Tibial artery (tissue), 4 donors: ENCODE results near the gene SHROOM3.
"Not testable (repeated sequence)": the region's sequence is repeated elsewhere in the genome, so short reads cannot be mapped to it uniquely, and the experiment has no call there.

Experiments used
- DNase-seq, 2 donors: peaks; one replicate each; pipeline ENCODE4 v3.0.0-alpha.2; 2019
- H3K27ac ChIP-seq, 2 donors: fragments of 200-600 bp; sonication (generic) in 1 of 2; 1 replicate in 1 of 2; 2 replicates in 1 of 2; pipeline ENCODE4 v1.5.1; 2018 to 2019; ENCODE audit warnings: mild to moderate bottlenecking in 1 of 2
- H3K27me3 ChIP-seq, 2 donors: fragments of 200-600 bp; sonication (generic) in 1 of 2; one replicate each; pipeline versions ENCODE4 v1.5.1 to v1.6.0; 2016 to 2019
- H3K36me3 ChIP-seq, 3 donors: fragments of 200-600 bp; sonication (generic) in 2 of 3; one replicate each; pipeline ENCODE4 v1.5.1; 2016 to 2019; ENCODE audit warnings: mild to moderate bottlenecking in 2 of 3
- H3K4me1 ChIP-seq, 4 donors: fragments of 200-600 bp; sonication (generic) in 2 of 4; 1 replicate in 3 of 4; 2 replicates in 1 of 4; pipeline ENCODE4 v1.5.1; 2016 to 2019
- H3K4me3 ChIP-seq, 2 donors: fragments of 200-600 bp; sonication (generic) in 1 of 2; 1 replicate in 1 of 2; 2 replicates in 1 of 2; pipeline ENCODE4 v1.5.1; 2018 to 2019; ENCODE audit warnings: mild to moderate bottlenecking in 2 of 2
- H3K9me3 ChIP-seq, 3 donors: fragments of 200-600 bp; sonication (generic) in 1 of 3; one replicate each; pipeline ENCODE4 v1.5.1; 2016 to 2019
- CTCF ChIP-seq, 2 experiments: fragments of 200-600 bp in 1 of 2; fragments of 450-650 bp in 1 of 2; IDR thresholded peaks; one replicate each; pipeline ENCODE4 v1.5.1; 2017 to 2019; ENCODE audit warnings: antibody characterized with exemption in 2 of 2, mild to moderate bottlenecking in 1 of 2, moderate library complexity in 1 of 2
- intact Hi-C: fragments of 100-400 bp; cut with DNase I; formaldehyde crosslinking; loops from one replicate; pipeline ENCODE4 v1.15.0; 2023; ENCODE audit warnings: low total_unique reads

SHROOM3 gene

GRCh38 chr4:76449362-76449767, 14.3 kb downstream of the SHROOM3 start:
- H3K9me3 ChIP-seq: no peaks in the 10 kb centered on the region
- peaks cover 0 to 29% (median 10%) of the 10 kb centered on the region in 4 donors for H3K4me1 ChIP-seq
- peak overlapping the region in 1 of 2 donors; percentile 8 for H3K27ac ChIP-seq
- TF ChIP-seq CTCF (IDR thresholded peaks at IDR 0.05): no peak
- H3K4me3 ChIP-seq: no peak overlapping the region
- intact Hi-C loops: no loop called here
- H3K36me3 ChIP-seq: no peaks in the 10 kb centered on the region
- H3K27me3 ChIP-seq: no peaks in the 10 kb centered on the region
- DNase-seq: no peak

GRCh38 chr4:76449833-76450232, 14.8 kb downstream of the SHROOM3 start:
- no peak for TF ChIP-seq CTCF (IDR thresholded peaks at IDR 0.05)
- H3K27me3 ChIP-seq: no peaks in the 10 kb centered on the region
- peak overlapping the region in 1 of 2 donors; percentile 8 for H3K27ac ChIP-seq
- H3K9me3 ChIP-seq: no peaks in the 10 kb centered on the region
- no peaks in the 10 kb centered on the region for H3K36me3 ChIP-seq
- DNase-seq: no peak
- H3K4me3 ChIP-seq: no peak overlapping the region
- intact Hi-C loops: no loop called here
- H3K4me1 ChIP-seq: peaks cover 0 to 29% (median 10%) of the 10 kb centered on the region in 4 donors

- peaks cover 0 to 9% (median under 1%) of the 10 kb centered on the region in 4 donors for H3K4me1 ChIP-seq
- no peak for DNase-seq
- no peaks in the 10 kb centered on the region for H3K27me3 ChIP-seq
- H3K36me3 ChIP-seq: no peaks in the 10 kb centered on the region
- no peak overlapping the region for H3K4me3 ChIP-seq
- no peaks in the 10 kb centered on the region for H3K9me3 ChIP-seq
- no peak overlapping the region for H3K27ac ChIP-seq
- intact Hi-C loops: no loop called here
- no peak for TF ChIP-seq CTCF (IDR thresholded peaks at IDR 0.05)
Measured at GRCh38 chr4:76453232-76453631, 18.2 kb downstream of the SHROOM3 start.

GRCh38 chr4:76454073-76454472, 19.0 kb downstream of the SHROOM3 start:
- H3K27ac ChIP-seq, H3K36me3 ChIP-seq, H3K9me3 ChIP-seq, intact Hi-C loops, DNase-seq, H3K4me1 ChIP-seq, H3K27me3 ChIP-seq, H3K4me3 ChIP-seq: not testable (repeated sequence)

- intact Hi-C loops: no loop called here
- Histone ChIP-seq H3K27ac (no peak overlapping the region), H3K27me3 (no peaks in the 10 kb centered on the region), H3K9me3 (no peaks in the 10 kb centered on the region), H3K36me3 (no peaks in the 10 kb centered on the region), H3K4me1 (peaks cover 0 to 6% (median 3%) of the 10 kb centered on the region in 4 donors), H3K4me3 (no peak overlapping the region)
- TF ChIP-seq CTCF (IDR thresholded peaks at IDR 0.05): no peak
- no peak for DNase-seq
Measured at GRCh38 chr4:76457885-76458284, 22.9 kb downstream of the SHROOM3 start.

- Histone ChIP-seq H3K4me1 (peaks cover 0 to 6% (median 3%) of the 10 kb centered on the region in 4 donors), H3K27ac (no peak overlapping the region), H3K27me3 (no peaks in the 10 kb centered on the region), H3K4me3 (no peak overlapping the region), H3K36me3 (no peaks in the 10 kb centered on the region), H3K9me3 (peaks cover 0 to 2% (median 2%) of the 10 kb centered on the region in 3 donors)
- TF ChIP-seq CTCF (IDR thresholded peaks at IDR 0.05): no peak
- no peak for DNase-seq
- intact Hi-C loops: no loop called here
Measured at GRCh38 chr4:76458297-76458696, 23.3 kb downstream of the SHROOM3 start.
